MCF 10A (cell line): Measurements from ENCODE around the gene VPS9D1. TPM values are rescaled to one million over a fixed set of nuclear protein-coding genes. Genes with fewer than 3 reads are reported as not detected.
"Not testable (repeated sequence)": the region's sequence is repeated elsewhere in the genome, so short reads cannot be mapped to it uniquely, and the experiment has no call there.

Experiments
- BruUV-seq: library from RNA; stranded (reverse); fragments of 400-500 nt; replicated peaks from 2 replicates; lab custom pipeline; 2021; lab: Mats Ljungman, UMichigan
- CTCF ChIA-PET: fragments of 300-600 bp; sonication (Branson Sonifier 250); formaldehyde crosslinking; extraction: SDS; loops from one replicate; lab custom pipeline; 2021; ENCODE audit warnings: antibody characterized with exemption, inconsistent platforms; lab: Yijun Ruan, JAX
- POLR2A ChIA-PET: fragments of 300-600, 350-650 bp; sonication (Branson Sonifier 250); formaldehyde crosslinking; extraction: SDS; loops from one replicate; lab custom pipeline; 2020; ENCODE audit warnings: antibody characterized with exemption, inconsistent platforms; lab: Yijun Ruan, JAX
- DNase-seq: peaks from one replicate; pipeline ENCODE4 v3.0.0-alpha.2; 2018; ENCODE audit not compliant: unreplicated experiment
- H3K27ac Mint-ChIP-seq: one replicate; pipeline ENCODE4 v1.8.0; 2022; ENCODE audit warnings: mild to moderate bottlenecking, low read depth, mixed read lengths; ENCODE audit not compliant: unreplicated experiment
- H3K27me3 Mint-ChIP-seq: one replicate; pipeline ENCODE4 v1.8.0; 2022; ENCODE audit warnings: mixed read lengths; ENCODE audit not compliant: insufficient read depth, unreplicated experiment
- H3K36me3 Mint-ChIP-seq: one replicate; pipeline ENCODE4 v1.8.0; 2022; ENCODE audit warnings: mild to moderate bottlenecking, moderate library complexity, mixed read lengths; ENCODE audit not compliant: insufficient read depth, unreplicated experiment
- H3K4me1 Mint-ChIP-seq: one replicate; pipeline ENCODE4 v1.8.0; 2022; ENCODE audit warnings: mixed read lengths; ENCODE audit not compliant: insufficient read depth, unreplicated experiment
- H3K4me3 Mint-ChIP-seq: one replicate; pipeline ENCODE4 v1.8.0; 2022; ENCODE audit warnings: mild to moderate bottlenecking, moderate library complexity, mixed read lengths; ENCODE audit not compliant: unreplicated experiment
- H3K9me3 Mint-ChIP-seq: one replicate; pipeline ENCODE4 v1.8.0; 2022; ENCODE audit warnings: mixed read lengths; ENCODE audit not compliant: unreplicated experiment
- CTCF ChIP-seq: fragments of 200-600 bp; IDR thresholded peaks from one replicate; pipeline ENCODE4 v1.8.0; 2022; ENCODE audit warnings: antibody characterized with exemption, mild to moderate bottlenecking; ENCODE audit not compliant: unreplicated experiment
- intact Hi-C: fragments of 100-400 bp; cut with micrococcal nuclease; formaldehyde crosslinking; loops from 2 replicates; pipeline ENCODE4 v1.14.1; 2022
- total RNA-seq: library from RNA; stranded (reverse); gene quantifications from 2 replicates; pipeline ENCODE4 v1.2.3, GENCODE V29; 2022

Gene VPS9D1
- total RNA-seq, 1 experiment from 2014 or later, result 12.0 TPM

GRCh38 chr16:89686520-89687091 is 34.1 kb downstream of the VPS9D1 start, which contains the start of gene CDK10:
Gene CDK10, plus strand, starts transcription at chr16:89686689. Its CDS starts 22 bp downstream, at chr16:89686711.
- CTCF ChIA-PET, result interaction anchor here (0.6 kb wide), 2 partner anchors 81 to 234 kb away, joined by 3 read pairs; no protein-coding TSS in a partner anchor
- Mint-ChIP-seq H3K36me3 (peaks cover 20% of the 10 kb centered on the region), H3K4me3 (peak within 1 kb of the TSS; percentile 88), H3K27ac (peak within 1 kb of the TSS; percentile 91), H3K9me3 (no peaks in the 10 kb centered on the region), H3K27me3 (no peaks in the 10 kb centered on the region), H3K4me1 (peaks cover 6% of the 10 kb centered on the region)
- POLR2A ChIA-PET, result interaction anchor here (0.6 to 2.5 kb wide), 14 partner anchors 9 to 237 kb away, joined by 3 to 24 read pairs (median 6); partner anchors contain the start of genes CHMP1A, SPATA2L, SPATA33 and TCF25
- no TSS peak for BruUV-seq
- intact Hi-C loops, result no loop called here
- DNase-seq, result peak; percentile 85
- TF ChIP-seq CTCF, result no peak

GRCh38 chr16:89685916-89686315 is 34.8 kb downstream of the VPS9D1 start:
- BruUV-seq, result no TSS peak
- CTCF ChIA-PET, result interaction anchor here (0.6 to 1.0 kb wide), 2 partner anchors 14 to 235 kb away, joined by 3 to 4 read pairs; no protein-coding TSS in a partner anchor
- Mint-ChIP-seq H3K27ac (peak overlapping the region; percentile 91), H3K9me3 (no peaks in the 10 kb centered on the region), H3K4me1 (peaks cover 6% of the 10 kb centered on the region), H3K36me3 (peaks cover 20% of the 10 kb centered on the region), H3K4me3 (peak overlapping the region; percentile 88), H3K27me3 (no peaks in the 10 kb centered on the region)
- intact Hi-C loops, result no loop called here
- no peak for DNase-seq
- POLR2A ChIA-PET, result interaction anchor here (0.7 to 2.5 kb wide), 11 partner anchors 8 to 238 kb away, joined by 3 to 24 read pairs (median 9); partner anchors contain the start of genes CHMP1A, CPNE7, SPATA2L and SPATA33
- no peak for TF ChIP-seq CTCF

- Mint-ChIP-seq H3K4me1 (no peaks in the 10 kb centered on the region), H3K27ac (no peak overlapping the region), H3K4me3 (no peak overlapping the region), H3K36me3 (no peaks in the 10 kb centered on the region), H3K9me3 (no peaks in the 10 kb centered on the region), H3K27me3 (no peaks in the 10 kb centered on the region)
- no TSS peak for BruUV-seq
- ChIA-PET POLR2A (interaction anchor here (2.2 kb wide), 1 partner anchor 8 kb away, joined by 6 read pairs; the partner anchor contains the start of gene CDK10), CTCF (interaction anchor here (0.6 to 0.9 kb wide), 6 partner anchors 10 to 484 kb away, joined by 3 to 4 read pairs (median 3); no protein-coding TSS in a partner anchor)
- no peak for TF ChIP-seq CTCF
- no peak for DNase-seq
- intact Hi-C loops, result no loop called here
These were observed 42.4 kb downstream of the VPS9D1 start for GRCh38 chr16:89678258-89678657.

- no peak for TF ChIP-seq CTCF
- H3K4me3 Mint-ChIP-seq, result no peak overlapping the region
- CTCF ChIA-PET, result interaction anchor here (2.4 kb wide), 1 partner anchor 27 kb away, joined by 5 read pairs; no protein-coding TSS in a partner anchor
These were observed 48.3 kb downstream of the VPS9D1 start for GRCh38 chr16:89672177-89672941.

GRCh38 chr16:89671565-89671964 is 49.1 kb downstream of the VPS9D1 start:
- intact Hi-C loops, result not testable (repeated sequence)
- POLR2A ChIA-PET, result interaction anchor here (0.6 to 2.8 kb wide), 4 partner anchors 10 to 109 kb away, joined by 3 to 21 read pairs (median 8); partner anchors contain the start of genes CDK10, CHMP1A and SPATA33
- CTCF ChIA-PET, result interaction anchor here (0.6 kb wide), 4 partner anchors 21 to 193 kb away, joined by 3 read pairs; no protein-coding TSS in a partner anchor

More at GRCh38 chr16:89672177-89672941, 48.3 kb downstream of the VPS9D1 start:
- H3K4me1 Mint-ChIP-seq, result no peaks in the 10 kb centered on the region
- no peaks in the 10 kb centered on the region for H3K9me3 Mint-ChIP-seq
- BruUV-seq, result no TSS peak
- intact Hi-C loops, result no loop called here
- no peak for DNase-seq
- H3K36me3 Mint-ChIP-seq, result no peaks in the 10 kb centered on the region
- H3K27ac Mint-ChIP-seq, result no peak overlapping the region
- H3K27me3 Mint-ChIP-seq, result no peaks in the 10 kb centered on the region
- POLR2A ChIA-PET, result interaction anchor here (2.8 kb wide), 1 partner anchor 14 kb away, joined by 12 read pairs; the partner anchor contains the start of gene CDK10

More at GRCh38 chr16:89671565-89671964, 49.1 kb downstream of the VPS9D1 start:
- not testable (repeated sequence) for H3K27me3 Mint-ChIP-seq, DNase-seq, H3K27ac Mint-ChIP-seq, BruUV-seq, H3K9me3 Mint-ChIP-seq, H3K4me1 Mint-ChIP-seq, H3K36me3 Mint-ChIP-seq, H3K4me3 Mint-ChIP-seq
